GM23338 (cell line): ENCODE measurements around the gene RGS21. TPM values are rescaled to one million over a fixed set of nuclear protein-coding genes. Genes with fewer than 3 reads are reported as not detected.
A peak's percentile ranks its signal among the peaks of the same experiment; 100 is the strongest.

Source experiments
- ATAC-seq: fragments of 200-7000 bp; cut with Tn5 transposase; 3 replicates; pipeline ENCODE4 v1.9.1; 2020
- DNase-seq: peaks from one replicate; pipeline ENCODE4 v3.0.0-alpha.2; 2015; ENCODE audit warnings: low spot score
- H2AFZ ChIP-seq: fragments of 200-600 bp; sonication (generic); 2 replicates; pipeline ENCODE4 v1.8.0; 2016; ENCODE audit warnings: antibody characterized with exemption, mild to moderate bottlenecking, moderate library complexity
- H3F3A ChIP-seq: fragments of 200-600 bp; sonication (generic); replicated peaks from 2 replicates; pipeline ENCODE4 v1.8.0; 2017; ENCODE audit warnings: antibody characterized with exemption, mixed run types, low read depth
- H3K27ac ChIP-seq: fragments of 200-600 bp; sonication (generic); 2 replicates; pipeline ENCODE4 v1.6.1; 2016; ENCODE audit warnings: low read depth
- H3K27me3 ChIP-seq: fragments of 200-600 bp; sonication (generic); 2 replicates; pipeline ENCODE4 v1.8.0; 2016; ENCODE audit warnings: mild to moderate bottlenecking, mixed run types, moderate library complexity; ENCODE audit not compliant: insufficient read depth
- H3K36me3 ChIP-seq: fragments of 200-600 bp; sonication (generic); 2 replicates; pipeline ENCODE4 v1.8.0; 2016; ENCODE audit warnings: mild to moderate bottlenecking; ENCODE audit not compliant: insufficient read depth
- H3K4me1 ChIP-seq: fragments of 200-600 bp; sonication (generic); 2 replicates; pipeline ENCODE4 v1.8.0; 2016; ENCODE audit warnings: mild to moderate bottlenecking, moderate library complexity; ENCODE audit not compliant: insufficient read depth
- H3K4me2 ChIP-seq: fragments of 200-600 bp; sonication (generic); 2 replicates; pipeline ENCODE4 v1.7.1; 2017; ENCODE audit warnings: mixed run types
- H3K4me3 ChIP-seq: fragments of 200-600 bp; sonication (generic); 2 replicates; pipeline ENCODE4 v1.6.1; 2016; ENCODE audit warnings: mixed run types
- H3K79me2 ChIP-seq: fragments of 200-600 bp; sonication (generic); replicated peaks from 2 replicates; pipeline ENCODE4 v1.8.0; 2017; ENCODE audit warnings: mild to moderate bottlenecking; ENCODE audit not compliant: insufficient read depth
- H3K9me2 ChIP-seq: fragments of 200-600 bp; sonication (generic); 2 replicates; pipeline ENCODE4 v1.8.0; 2017; ENCODE audit not compliant: insufficient read depth
- H4K20me1 ChIP-seq: fragments of 200-600 bp; sonication (generic); replicated peaks from 2 replicates; pipeline ENCODE4 v1.8.0; 2017; ENCODE audit warnings: mild to moderate bottlenecking; ENCODE audit not compliant: insufficient read depth
- H3K27ac Mint-ChIP-seq: 2 replicates; pipeline ENCODE4 v1.8.0; 2020; ENCODE audit warnings: inconsistent platforms, mild to moderate bottlenecking, moderate library complexity, mixed read lengths
- H3K27me3 Mint-ChIP-seq: 3 replicates; pipeline ENCODE4 v1.8.0; 2022; ENCODE audit warnings: low read depth, mild to moderate bottlenecking, moderate library complexity, mixed read lengths, inconsistent platforms; ENCODE audit not compliant: insufficient read depth, poor library complexity
- H3K36me3 Mint-ChIP-seq: 3 replicates; pipeline ENCODE4 v1.8.0; 2021; ENCODE audit warnings: low read depth, mild to moderate bottlenecking, inconsistent platforms, moderate library complexity, mixed read lengths
- H3K4me1 Mint-ChIP-seq: 3 replicates; pipeline ENCODE4 v1.8.0; 2020; ENCODE audit warnings: mild to moderate bottlenecking, inconsistent platforms, mixed read lengths
- H3K4me3 Mint-ChIP-seq: 3 replicates; pipeline ENCODE4 v1.8.0; 2021; ENCODE audit warnings: moderate library complexity, mild to moderate bottlenecking, inconsistent platforms, mixed read lengths
- H3K9me3 Mint-ChIP-seq: 3 replicates; pipeline ENCODE4 v1.8.0; 2020; ENCODE audit warnings: moderate library complexity, mild to moderate bottlenecking, inconsistent platforms, mixed read lengths
- CREB1 ChIP-seq: fragments of 250-450 bp; sonication (Bioruptor Pico); IDR thresholded peaks from 2 replicates; pipeline ENCODE4 v1.5.0; 2020; ENCODE audit warnings: low read depth, mild to moderate bottlenecking, moderate library complexity
- EZH2 ChIP-seq: fragments of 200-600 bp; sonication (generic); IDR thresholded peaks from one replicate; pipeline ENCODE4 v1.8.0; 2017; ENCODE audit warnings: antibody characterized with exemption, mild to moderate bottlenecking, low read depth; ENCODE audit not compliant: unreplicated experiment
- EZH2phosphoT487 ChIP-seq: fragments of 200-600 bp; sonication (generic); IDR thresholded peaks from one replicate; pipeline ENCODE4 v1.8.1; 2018; ENCODE audit warnings: antibody characterized with exemption; ENCODE audit not compliant: unreplicated experiment
- JUNB ChIP-seq: IDR thresholded peaks from one replicate; pipeline ENCODE4 v1.6.1; 2016; ENCODE audit warnings: antibody characterized with exemption; ENCODE audit not compliant: unreplicated experiment
- NANOG ChIP-seq: IDR thresholded peaks from 2 replicates; pipeline ENCODE4 v1.6.1; 2016; ENCODE audit warnings: antibody characterized with exemption, borderline replicate concordance
- POLR2AphosphoS5 ChIP-seq: IDR thresholded peaks from 2 replicates; pipeline ENCODE4 v1.6.1; 2016; ENCODE audit warnings: antibody characterized with exemption, low read depth
- STAT1 ChIP-seq: IDR thresholded peaks from one replicate; pipeline ENCODE4 v1.6.1; 2016; ENCODE audit warnings: antibody characterized with exemption; ENCODE audit not compliant: unreplicated experiment
- ZNF114 ChIP-seq: fragments of 250-450 bp; sonication (Bioruptor Pico); IDR thresholded peaks from 2 replicates; pipeline ENCODE4 v1.5.0; 2020; ENCODE audit warnings: mild to moderate bottlenecking, moderate library complexity
- ZNF331 ChIP-seq: fragments of 250-450 bp; sonication (Bioruptor Pico); IDR thresholded peaks from 2 replicates; pipeline ENCODE4 v1.5.0; 2020; ENCODE audit warnings: low read depth, mild to moderate bottlenecking, moderate library complexity
- polyA plus RNA-seq: library from polyadenylated mRNA; unstranded; fragments of >200 nt; fragmentation: Nextera tagmentation; extraction: Ambion mirVana; gene quantifications from 2 replicates; pipeline ENCODE4 v1.2.1, GENCODE V29; 2016
- total RNA-seq: library from RNA; depleted of rRNA; stranded (reverse); fragments of >200 nt; shearing (Covaris generic); gene quantifications from 2 replicates; pipeline ENCODE4 v1.2.3, GENCODE V29; 2014
- TF ChIP-seq, protein P1 (sequence below): IDR thresholded peaks from 2 replicates; pipeline ENCODE4 v1.6.1; 2016; ENCODE audit warnings: antibody characterized with exemption
- TF ChIP-seq, protein P2 (sequence below): IDR thresholded peaks from one replicate; pipeline ENCODE4 v1.6.1; 2018; ENCODE audit warnings: antibody characterized with exemption; ENCODE audit not compliant: unreplicated experiment
- TF ChIP-seq, protein P3 (sequence below): fragments of 250-450 bp; sonication (Bioruptor Pico); IDR thresholded peaks from 2 replicates; pipeline ENCODE4 v1.5.0; 2020; ENCODE audit warnings: mild to moderate bottlenecking, moderate library complexity
- TF ChIP-seq, protein P4 (sequence below), 2 experiments: fragments of 200-600 bp in 1 of 2; sonication (generic) in 1 of 2; conservative IDR thresholded peaks; 2 replicates each; pipeline versions ENCODE4 v1.5.1 to v1.6.1; 2016 to 2017; ENCODE audit warnings: antibody characterized with exemption in 2 of 2, low read depth in 2 of 2, mild to moderate bottlenecking in 2 of 2, moderate library complexity in 1 of 2

Gene RGS21
- total and polyA plus RNA-seq, 2 experiments from 2014 or later = not detected

DNA sequence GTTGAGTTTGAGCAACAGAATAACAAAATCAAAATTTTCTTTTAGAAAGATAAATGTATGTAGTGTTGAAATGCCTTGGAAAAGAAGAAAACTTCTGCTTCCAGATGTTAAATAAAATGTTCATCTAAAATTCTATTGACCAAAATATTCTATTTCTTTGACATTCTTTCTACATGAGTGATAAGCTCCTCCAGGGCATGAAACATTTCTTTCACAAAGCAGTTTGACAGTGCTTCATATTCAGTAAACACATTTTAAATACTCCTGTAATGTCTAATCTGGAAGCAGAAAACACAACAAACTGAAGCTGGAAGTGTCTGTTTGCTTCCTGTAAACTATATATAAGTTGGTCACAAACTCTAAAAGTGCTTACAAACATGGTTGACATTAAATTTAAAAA, 61.5 kb downstream of the RGS21 start:
- TF ChIP-seq POLR2AphosphoS5 = no peak
- TF ChIP-seq EZH2 = no peak
- TF ChIP-seq NANOG = no peak
- TF ChIP-seq STAT1 = no peak
- TF ChIP-seq, protein P1, sequence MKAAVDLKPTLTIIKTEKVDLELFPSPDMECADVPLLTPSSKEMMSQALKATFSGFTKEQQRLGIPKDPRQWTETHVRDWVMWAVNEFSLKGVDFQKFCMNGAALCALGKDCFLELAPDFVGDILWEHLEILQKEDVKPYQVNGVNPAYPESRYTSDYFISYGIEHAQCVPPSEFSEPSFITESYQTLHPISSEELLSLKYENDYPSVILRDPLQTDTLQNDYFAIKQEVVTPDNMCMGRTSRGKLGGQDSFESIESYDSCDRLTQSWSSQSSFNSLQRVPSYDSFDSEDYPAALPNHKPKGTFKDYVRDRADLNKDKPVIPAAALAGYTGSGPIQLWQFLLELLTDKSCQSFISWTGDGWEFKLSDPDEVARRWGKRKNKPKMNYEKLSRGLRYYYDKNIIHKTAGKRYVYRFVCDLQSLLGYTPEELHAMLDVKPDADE = no peak
- TF ChIP-seq, protein P2, sequence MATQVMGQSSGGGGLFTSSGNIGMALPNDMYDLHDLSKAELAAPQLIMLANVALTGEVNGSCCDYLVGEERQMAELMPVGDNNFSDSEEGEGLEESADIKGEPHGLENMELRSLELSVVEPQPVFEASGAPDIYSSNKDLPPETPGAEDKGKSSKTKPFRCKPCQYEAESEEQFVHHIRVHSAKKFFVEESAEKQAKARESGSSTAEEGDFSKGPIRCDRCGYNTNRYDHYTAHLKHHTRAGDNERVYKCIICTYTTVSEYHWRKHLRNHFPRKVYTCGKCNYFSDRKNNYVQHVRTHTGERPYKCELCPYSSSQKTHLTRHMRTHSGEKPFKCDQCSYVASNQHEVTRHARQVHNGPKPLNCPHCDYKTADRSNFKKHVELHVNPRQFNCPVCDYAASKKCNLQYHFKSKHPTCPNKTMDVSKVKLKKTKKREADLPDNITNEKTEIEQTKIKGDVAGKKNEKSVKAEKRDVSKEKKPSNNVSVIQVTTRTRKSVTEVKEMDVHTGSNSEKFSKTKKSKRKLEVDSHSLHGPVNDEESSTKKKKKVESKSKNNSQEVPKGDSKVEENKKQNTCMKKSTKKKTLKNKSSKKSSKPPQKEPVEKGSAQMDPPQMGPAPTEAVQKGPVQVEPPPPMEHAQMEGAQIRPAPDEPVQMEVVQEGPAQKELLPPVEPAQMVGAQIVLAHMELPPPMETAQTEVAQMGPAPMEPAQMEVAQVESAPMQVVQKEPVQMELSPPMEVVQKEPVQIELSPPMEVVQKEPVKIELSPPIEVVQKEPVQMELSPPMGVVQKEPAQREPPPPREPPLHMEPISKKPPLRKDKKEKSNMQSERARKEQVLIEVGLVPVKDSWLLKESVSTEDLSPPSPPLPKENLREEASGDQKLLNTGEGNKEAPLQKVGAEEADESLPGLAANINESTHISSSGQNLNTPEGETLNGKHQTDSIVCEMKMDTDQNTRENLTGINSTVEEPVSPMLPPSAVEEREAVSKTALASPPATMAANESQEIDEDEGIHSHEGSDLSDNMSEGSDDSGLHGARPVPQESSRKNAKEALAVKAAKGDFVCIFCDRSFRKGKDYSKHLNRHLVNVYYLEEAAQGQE = no peak
- no peak for TF ChIP-seq CREB1 (CRISPR knock-in tag)
- no peak for TF ChIP-seq ZNF331
- no peak for TF ChIP-seq EZH2phosphoT487
- no peak for TF ChIP-seq ZNF114 (CRISPR knock-in tag)
- TF ChIP-seq, protein P3, sequence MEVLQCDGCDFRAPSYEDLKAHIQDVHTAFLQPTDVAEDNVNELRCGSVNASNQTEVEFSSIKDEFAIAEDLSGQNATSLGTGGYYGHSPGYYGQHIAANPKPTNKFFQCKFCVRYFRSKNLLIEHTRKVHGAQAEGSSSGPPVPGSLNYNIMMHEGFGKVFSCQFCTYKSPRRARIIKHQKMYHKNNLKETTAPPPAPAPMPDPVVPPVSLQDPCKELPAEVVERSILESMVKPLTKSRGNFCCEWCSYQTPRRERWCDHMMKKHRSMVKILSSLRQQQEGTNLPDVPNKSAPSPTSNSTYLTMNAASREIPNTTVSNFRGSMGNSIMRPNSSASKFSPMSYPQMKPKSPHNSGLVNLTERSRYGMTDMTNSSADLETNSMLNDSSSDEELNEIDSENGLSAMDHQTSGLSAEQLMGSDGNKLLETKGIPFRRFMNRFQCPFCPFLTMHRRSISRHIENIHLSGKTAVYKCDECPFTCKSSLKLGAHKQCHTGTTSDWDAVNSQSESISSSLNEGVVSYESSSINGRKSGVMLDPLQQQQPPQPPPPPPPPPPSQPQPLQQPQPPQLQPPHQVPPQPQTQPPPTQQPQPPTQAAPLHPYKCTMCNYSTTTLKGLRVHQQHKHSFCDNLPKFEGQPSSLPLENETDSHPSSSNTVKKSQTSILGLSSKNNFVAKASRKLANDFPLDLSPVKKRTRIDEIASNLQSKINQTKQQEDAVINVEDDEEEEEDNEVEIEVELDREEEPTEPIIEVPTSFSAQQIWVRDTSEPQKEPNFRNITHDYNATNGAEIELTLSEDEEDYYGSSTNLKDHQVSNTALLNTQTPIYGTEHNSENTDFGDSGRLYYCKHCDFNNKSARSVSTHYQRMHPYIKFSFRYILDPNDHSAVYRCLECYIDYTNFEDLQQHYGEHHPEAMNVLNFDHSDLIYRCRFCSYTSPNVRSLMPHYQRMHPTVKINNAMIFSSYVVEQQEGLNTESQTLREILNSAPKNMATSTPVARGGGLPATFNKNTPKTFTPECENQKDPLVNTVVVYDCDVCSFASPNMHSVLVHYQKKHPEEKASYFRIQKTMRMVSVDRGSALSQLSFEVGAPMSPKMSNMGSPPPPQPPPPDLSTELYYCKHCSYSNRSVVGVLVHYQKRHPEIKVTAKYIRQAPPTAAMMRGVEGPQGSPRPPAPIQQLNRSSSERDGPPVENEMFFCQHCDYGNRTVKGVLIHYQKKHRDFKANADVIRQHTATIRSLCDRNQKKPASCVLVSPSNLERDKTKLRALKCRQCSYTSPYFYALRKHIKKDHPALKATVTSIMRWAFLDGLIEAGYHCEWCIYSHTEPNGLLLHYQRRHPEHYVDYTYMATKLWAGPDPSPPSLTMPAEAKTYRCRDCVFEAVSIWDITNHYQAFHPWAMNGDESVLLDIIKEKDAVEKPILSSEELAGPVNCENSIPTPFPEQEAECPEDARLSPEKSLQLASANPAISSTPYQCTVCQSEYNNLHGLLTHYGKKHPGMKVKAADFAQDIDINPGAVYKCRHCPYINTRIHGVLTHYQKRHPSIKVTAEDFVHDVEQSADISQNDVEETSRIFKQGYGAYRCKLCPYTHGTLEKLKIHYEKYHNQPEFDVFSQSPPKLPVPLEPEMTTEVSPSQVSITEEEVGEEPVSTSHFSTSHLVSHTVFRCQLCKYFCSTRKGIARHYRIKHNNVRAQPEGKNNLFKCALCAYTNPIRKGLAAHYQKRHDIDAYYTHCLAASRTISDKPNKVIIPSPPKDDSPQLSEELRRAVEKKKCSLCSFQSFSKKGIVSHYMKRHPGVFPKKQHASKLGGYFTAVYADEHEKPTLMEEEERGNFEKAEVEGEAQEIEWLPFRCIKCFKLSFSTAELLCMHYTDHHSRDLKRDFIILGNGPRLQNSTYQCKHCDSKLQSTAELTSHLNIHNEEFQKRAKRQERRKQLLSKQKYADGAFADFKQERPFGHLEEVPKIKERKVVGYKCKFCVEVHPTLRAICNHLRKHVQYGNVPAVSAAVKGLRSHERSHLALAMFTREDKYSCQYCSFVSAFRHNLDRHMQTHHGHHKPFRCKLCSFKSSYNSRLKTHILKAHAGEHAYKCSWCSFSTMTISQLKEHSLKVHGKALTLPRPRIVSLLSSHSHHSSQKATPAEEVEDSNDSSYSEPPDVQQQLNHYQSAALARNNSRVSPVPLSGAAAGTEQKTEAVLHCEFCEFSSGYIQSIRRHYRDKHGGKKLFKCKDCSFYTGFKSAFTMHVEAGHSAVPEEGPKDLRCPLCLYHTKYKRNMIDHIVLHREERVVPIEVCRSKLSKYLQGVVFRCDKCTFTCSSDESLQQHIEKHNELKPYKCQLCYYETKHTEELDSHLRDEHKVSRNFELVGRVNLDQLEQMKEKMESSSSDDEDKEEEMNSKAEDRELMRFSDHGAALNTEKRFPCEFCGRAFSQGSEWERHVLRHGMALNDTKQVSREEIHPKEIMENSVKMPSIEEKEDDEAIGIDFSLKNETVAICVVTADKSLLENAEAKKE (CRISPR knock-in tag) = no peak
- TF ChIP-seq JUNB = no peak
- TF ChIP-seq, protein P4, sequence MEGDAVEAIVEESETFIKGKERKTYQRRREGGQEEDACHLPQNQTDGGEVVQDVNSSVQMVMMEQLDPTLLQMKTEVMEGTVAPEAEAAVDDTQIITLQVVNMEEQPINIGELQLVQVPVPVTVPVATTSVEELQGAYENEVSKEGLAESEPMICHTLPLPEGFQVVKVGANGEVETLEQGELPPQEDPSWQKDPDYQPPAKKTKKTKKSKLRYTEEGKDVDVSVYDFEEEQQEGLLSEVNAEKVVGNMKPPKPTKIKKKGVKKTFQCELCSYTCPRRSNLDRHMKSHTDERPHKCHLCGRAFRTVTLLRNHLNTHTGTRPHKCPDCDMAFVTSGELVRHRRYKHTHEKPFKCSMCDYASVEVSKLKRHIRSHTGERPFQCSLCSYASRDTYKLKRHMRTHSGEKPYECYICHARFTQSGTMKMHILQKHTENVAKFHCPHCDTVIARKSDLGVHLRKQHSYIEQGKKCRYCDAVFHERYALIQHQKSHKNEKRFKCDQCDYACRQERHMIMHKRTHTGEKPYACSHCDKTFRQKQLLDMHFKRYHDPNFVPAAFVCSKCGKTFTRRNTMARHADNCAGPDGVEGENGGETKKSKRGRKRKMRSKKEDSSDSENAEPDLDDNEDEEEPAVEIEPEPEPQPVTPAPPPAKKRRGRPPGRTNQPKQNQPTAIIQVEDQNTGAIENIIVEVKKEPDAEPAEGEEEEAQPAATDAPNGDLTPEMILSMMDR (conservative IDR thresholded peaks at IDR 0.05; ENCODE audit: low read depth in 2 of 2) = no peak
- Mint-ChIP-seq H3K9me3 (0 out of 3 replicates have a peak, but pooled peaks cover 4% of the 10 kb centered on the region), H3K27ac (no peak overlapping the region), H3K36me3 (peaks cover under 1% of the 10 kb centered on the region; the same call in 1 of the 3 replicates), H3K4me1 (peaks cover 24% of the 10 kb centered on the region), H3K27me3 (no peaks in the 10 kb centered on the region), H3K4me3 (no peak overlapping the region)
- no peak for ATAC-seq
- Histone ChIP-seq H3K36me3 (no peaks in the 10 kb centered on the region), H3K4me1 (peaks cover 33% of the 10 kb centered on the region), H2AFZ (peak overlapping the region; percentile 83; the same call in 1 of the 2 replicates), H3K4me2 (no peak overlapping the region), H3K27ac (no peak overlapping the region), H4K20me1 (no peaks in the 10 kb centered on the region), H3K9me2 (no peaks in the 10 kb centered on the region; the same call in 1 of the 2 replicates), H3K27me3 (no peaks in the 10 kb centered on the region), H3K4me3 (no peak overlapping the region), H3F3A (no peaks in the 10 kb centered on the region), H3K79me2 (no peaks in the 10 kb centered on the region)
- DNase-seq = no peak
